Measurements from ENCODE around the gene KCNA1. TPM values are rescaled to one million over a fixed set of nuclear protein-coding genes. Genes with fewer than 3 reads are reported as not detected.

KCNA1 gene
- polyA plus RNA-seq, 1 donor from 2014 or later, result 14.7 TPM

DNA sequence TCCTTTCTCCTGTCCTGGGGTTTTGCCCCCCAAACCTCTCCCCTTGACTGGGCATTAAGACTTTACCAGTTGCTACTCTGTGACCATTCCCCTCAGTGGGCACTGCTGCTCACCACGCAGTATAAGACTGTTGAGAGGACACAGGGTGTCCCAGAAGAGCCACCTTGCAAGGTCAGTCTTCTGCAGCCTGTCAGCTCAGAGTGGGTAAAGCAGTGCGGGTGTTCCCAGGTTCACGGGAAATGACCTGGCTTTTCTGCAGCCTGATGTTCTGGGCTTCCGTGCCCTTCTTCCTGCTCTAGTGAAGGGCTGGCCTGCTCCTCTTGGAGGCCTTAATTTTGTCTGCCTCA, 34.2 kb downstream of the KCNA1 start:
- H3K9me3 ChIP-seq (ENCODE audit: low read length), result no peaks in the 10 kb centered on the region

GRCh38 chr12:4947253-4947652, 37.5 kb downstream of the KCNA1 start:
- H3K9me3 ChIP-seq (ENCODE audit: low read length), result no peaks in the 10 kb centered on the region
- H3K4me2 ChIP-seq (ENCODE audit: low read length), result no peak overlapping the region
- TF ChIP-seq REST (IDR thresholded peaks at IDR 0.05; ENCODE audit: borderline replicate concordance) (peak; percentile 27), SMC3 (conservative IDR thresholded peaks at IDR 0.05; ENCODE audit: poor library complexity) (no peak)
- peak overlapping the region; percentile 13 for H3K9ac ChIP-seq (ENCODE audit: low read length)
- H4K20me1 ChIP-seq (ENCODE audit: insufficient read depth), result no peaks in the 10 kb centered on the region
- H3K4me3 ChIP-seq (ENCODE audit: low read length), result no peak overlapping the region
- H3K27ac ChIP-seq (ENCODE audit: low read length), result no peak overlapping the region
- H3F3A ChIP-seq (ENCODE audit: insufficient read depth, low read length, poor library complexity, severe bottlenecking), result no peaks in the 10 kb centered on the region
- H3K36me3 ChIP-seq (ENCODE audit: insufficient read depth, low read length), result no peaks in the 10 kb centered on the region
- H3K79me2 ChIP-seq (replicated peaks; ENCODE audit: insufficient read depth, low read length), result no peaks in the 10 kb centered on the region
- H3K9me2 ChIP-seq (ENCODE audit: insufficient read depth, low read length), result no peaks in the 10 kb centered on the region
- H2AFZ ChIP-seq (ENCODE audit: low read depth, low read length), result no peak overlapping the region
- H3K27me3 ChIP-seq (ENCODE audit: insufficient read depth, low read depth, low read length), result no peaks in the 10 kb centered on the region

More for the DNA sequence above, 34.2 kb downstream of the KCNA1 start:
- H3K9ac ChIP-seq (ENCODE audit: low read length), result no peak overlapping the region
- H3K4me3 ChIP-seq (ENCODE audit: low read length), result no peak overlapping the region
- H3K4me2 ChIP-seq (ENCODE audit: low read length), result no peak overlapping the region
- H3K36me3 ChIP-seq (ENCODE audit: insufficient read depth, low read length), result no peaks in the 10 kb centered on the region
- no peak overlapping the region for H3K27ac ChIP-seq (ENCODE audit: low read length)
- no peaks in the 10 kb centered on the region for H3K27me3 ChIP-seq (ENCODE audit: insufficient read depth, low read depth, low read length)
- H4K20me1 ChIP-seq (ENCODE audit: insufficient read depth), result no peaks in the 10 kb centered on the region
- H2AFZ ChIP-seq (ENCODE audit: low read depth, low read length), result no peak overlapping the region
- no peaks in the 10 kb centered on the region for H3K79me2 ChIP-seq (replicated peaks; ENCODE audit: insufficient read depth, low read length)
- no peaks in the 10 kb centered on the region for H3K9me2 ChIP-seq (ENCODE audit: insufficient read depth, low read length)
- TF ChIP-seq RAD21 (conservative IDR thresholded peaks at IDR 0.05) (no peak), REST (IDR thresholded peaks at IDR 0.05; ENCODE audit: borderline replicate concordance) (no peak), TAF1 (IDR thresholded peaks at IDR 0.05; ENCODE audit: low read depth) (no peak), EZH2 (IDR thresholded peaks at IDR 0.05; ENCODE audit: borderline replicate concordance, insufficient read depth, low read length, poor library complexity, severe bottlenecking) (no peak), MXI1 (conservative IDR thresholded peaks at IDR 0.05; ENCODE audit: poor library complexity, severe bottlenecking) (no peak), CTCF (IDR thresholded peaks at IDR 0.05; ENCODE audit: poor library complexity, severe bottlenecking) (no peak), SMC3 (conservative IDR thresholded peaks at IDR 0.05; ENCODE audit: poor library complexity) (no peak), POLR2AphosphoS5 (IDR thresholded peaks at IDR 0.05) (no peak), EP300 (conservative IDR thresholded peaks at IDR 0.05; ENCODE audit: poor library complexity, severe bottlenecking) (no peak)
- no peaks in the 10 kb centered on the region for H3F3A ChIP-seq (ENCODE audit: insufficient read depth, low read length, poor library complexity, severe bottlenecking)
